HepG2 (cell line): ENCODE results near the gene KAT7. TPM values are rescaled to one million over a fixed set of nuclear protein-coding genes. Genes with fewer than 3 reads are reported as not detected.

Experiments used
- ATAC-seq: fragments of 200-7000 bp; cut with Tn5 transposase; 3 replicates; pipeline ENCODE4 v1.9.1; 2020; ENCODE audit warnings: mild to moderate bottlenecking, moderate library complexity
- BruUV-seq: library from RNA; stranded (reverse); fragments of 400-500 nt; replicated peaks from 2 replicates; lab custom pipeline; 2021; lab: Mats Ljungman, UMichigan
- CTCF ChIA-PET: fragments of 300-600 bp; formaldehyde crosslinking; extraction: SDS; loops from one replicate; lab custom pipeline; 2021; ENCODE audit warnings: low total read pairs, inconsistent platforms, low intra/inter-chr PET ratio; lab: Yijun Ruan, JAX
- POLR2A ChIA-PET: fragments of 350-600 bp; sonication (Branson Sonifier 250); formaldehyde crosslinking; loops from one replicate; lab custom pipeline; 2020; ENCODE audit warnings: antibody characterized with exemption, inconsistent platforms; lab: Yijun Ruan, JAX
- DNase-seq: peaks from one replicate; pipeline ENCODE4 v3.0.0-alpha.2; 2015; ENCODE audit warnings: low spot score
- FAIRE-seq: peaks from 3 replicates; lab custom pipeline; 2011; peaks lifted over from hg19 to GRCh38; lab: Jason Lieb, UNC
- H2AFZ ChIP-seq: one replicate; pipeline ENCODE4 v1.6.1; 2011; ENCODE audit warnings: low read length, inconsistent platforms
- H3K27ac ChIP-seq: fragments of 300-600 bp; 3 replicates; pipeline ENCODE4 v1.8.0; 2011; ENCODE audit warnings: mixed run types, mild to moderate bottlenecking, mixed read lengths, low read length, inconsistent platforms; ENCODE audit not compliant: insufficient read depth; ENCODE audit errors: extremely low read length
- H3K27me3 ChIP-seq, 2 experiments: fragments of 200-600 bp in 1 of 2; 2 replicates in 1 of 2; 3 replicates in 1 of 2; pipeline versions ENCODE4 v1.6.0 to v1.8.0; 2011; ENCODE audit warnings: low read length in 2 of 2, mild to moderate bottlenecking in 2 of 2, moderate library complexity in 2 of 2, inconsistent platforms in 1 of 2; ENCODE audit not compliant: insufficient read depth in 2 of 2, control insufficient read depth in 1 of 2
- H3K36me3 ChIP-seq, 2 experiments: fragments of 200-600 bp in 1 of 2; replicated peaks in 1 of 2; 2 replicates in 1 of 2; 3 replicates in 1 of 2; pipeline versions ENCODE4 v1.5.1 to v1.8.0; 2011; ENCODE audit warnings: low read length in 2 of 2, inconsistent platforms in 1 of 2; ENCODE audit not compliant: insufficient read depth in 2 of 2, control insufficient read depth in 1 of 2
- H3K4me1 ChIP-seq: 2 replicates; pipeline ENCODE4 v1.5.1; 2012; ENCODE audit warnings: low read length, inconsistent platforms; ENCODE audit not compliant: insufficient read depth
- H3K4me2 ChIP-seq: 2 replicates; pipeline ENCODE4 v1.6.0; 2011; ENCODE audit warnings: low read depth, low read length, inconsistent platforms
- H3K4me3 ChIP-seq, 3 experiments: fragments of 200-600 bp in 1 of 3; sonication (generic), shearing (Covaris generic) in 1 of 3; replicated peaks in 1 of 3; 2 replicates each; pipeline ENCODE4 v1.5.1; 2011 to 2016; ENCODE audit warnings: low read length in 3 of 3, inconsistent platforms in 2 of 3, low read depth in 2 of 3, mild to moderate bottlenecking in 2 of 3, control low read depth in 1 of 3, mixed read lengths in 1 of 3; ENCODE audit not compliant: insufficient read depth in 1 of 3
- H3K79me2 ChIP-seq: one replicate; pipeline ENCODE4 v1.6.1; 2011; ENCODE audit warnings: low read length, inconsistent platforms; ENCODE audit not compliant: insufficient read depth
- H3K9ac ChIP-seq: 2 replicates; pipeline ENCODE4 v1.6.0; 2011; ENCODE audit warnings: mild to moderate bottlenecking, low read depth, low read length, inconsistent platforms; ENCODE audit not compliant: insufficient read depth
- H3K9me3 ChIP-seq: 2 replicates; pipeline ENCODE4 v1.5.1; 2012; ENCODE audit warnings: mild to moderate bottlenecking, low read length
- H4K20me1 ChIP-seq: 2 replicates; pipeline ENCODE4 v1.6.0; 2011; ENCODE audit warnings: inconsistent platforms, mild to moderate bottlenecking, low read length, moderate library complexity; ENCODE audit not compliant: insufficient read depth
- ATRX ChIP-seq: sonication (generic); formaldehyde crosslinking; IDR thresholded peaks from 2 replicates; pipeline ENCODE4 v1.4.0; 2020; ENCODE audit warnings: missing genetic modification reagents, borderline replicate concordance
- BRF2 ChIP-seq: sonication (generic); formaldehyde crosslinking; IDR thresholded peaks from 2 replicates; pipeline ENCODE4 v1.8.1; 2022; ENCODE audit warnings: mild to moderate bottlenecking, missing genetic modification reagents
- POLR2AphosphoS2 ChIP-seq: IDR thresholded peaks from 2 replicates; pipeline ENCODE4 v1.6.1; 2011; ENCODE audit warnings: low read depth, low read length, improper control_type of control experiment
- WGBS: methylation state at CpG from one replicate; pipeline ENCODE4 v1.1.6; 2017; ENCODE audit warnings: low lambda C conversion rate; 5-methylcytosine and 5-hydroxymethylcytosine counted together
- in situ Hi-C: cut with HindIII; loops from 2 replicates; pipeline ENCODE4 v1.10.0; 2017; ENCODE audit warnings: low pct_unique_long_range_greater_than_20kb; ENCODE audit not compliant: extremely low pct_ligation_motif_present
- intact Hi-C: fragments of 100-400 bp; cut with micrococcal nuclease; formaldehyde crosslinking; loops from one replicate; pipeline ENCODE4 v1.10.0; 2022; ENCODE audit not compliant: unreplicated experiment
- polyA plus RNA-seq, 8 experiments: library from polyadenylated mRNA; depleted of rRNA in 3 of 8; stranded (reverse) in 7 of 8; unstranded in 1 of 8; fragments of >200 nt; fragmentation: Illumina TruSeq in 4 of 8; extraction: Trizol in 4 of 8; gene quantifications; 2 replicates each; pipeline versions ENCODE4 v1.2.1 to v1.2.3, GENCODE V29; 2011 to 2016; ENCODE audit warnings: low read depth in 4 of 8, missing spikeins in 1 of 8, mixed read lengths in 1 of 8; ENCODE audit not compliant: insufficient read depth in 1 of 8
- total RNA-seq, 5 experiments: library from RNA; depleted of rRNA; stranded (reverse); fragments of >200 nt; fragmentation: Illumina TruSeq; extraction: Trizol; gene quantifications; 2 replicates each; pipeline ENCODE4 v1.2.3, GENCODE V29; 2016; ENCODE audit warnings: low read depth in 1 of 5
- TF ChIP-seq, protein P1 (sequence below): sonication (generic); formaldehyde crosslinking; IDR thresholded peaks from 2 replicates; pipeline ENCODE4 v1.5.0; 2020; ENCODE audit warnings: mild to moderate bottlenecking, missing genetic modification reagents, borderline replicate concordance

The KAT7 gene
- total and polyA plus RNA-seq, 2 of the 13 experiments (the other 11 are each of a cell fraction or from before 2014, with no cell fraction given), result 21.2 to 39.2 TPM

DNA sequence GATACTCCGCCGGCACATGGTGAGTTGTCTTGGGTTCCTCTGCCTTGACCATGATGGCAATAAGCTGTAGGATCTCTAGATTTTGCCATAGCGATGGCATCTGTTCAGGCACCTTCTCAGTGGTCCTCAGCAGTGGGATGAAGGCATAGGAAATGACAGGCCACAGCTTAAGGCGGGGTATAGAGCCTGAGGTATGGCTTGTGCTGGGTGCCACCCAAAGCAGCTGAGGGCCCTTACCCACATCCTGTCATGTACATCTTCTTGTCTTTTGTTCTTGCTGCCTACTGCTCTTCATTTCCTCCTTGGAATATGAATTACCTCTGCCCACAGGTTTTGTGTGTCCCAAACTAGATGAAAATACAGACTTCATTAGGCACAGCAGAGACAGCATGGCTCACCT lies 29.5 kb downstream of the KAT7 start:
- POLR2A ChIA-PET, result no interaction called here
- in situ Hi-C loops, result no loop called here
- WGBS, result 100% methylated on average over 4 of the region's 4 CpGs

More for the DNA sequence above, 29.5 kb downstream of the KAT7 start:
- no peaks in the 10 kb centered on the region for H3K79me2 ChIP-seq
- TF ChIP-seq BRF2 (CRISPR knock-in tag) (no peak), POLR2AphosphoS2 (no peak), ATRX (CRISPR knock-in tag) (no peak)
- TF ChIP-seq, protein P1, sequence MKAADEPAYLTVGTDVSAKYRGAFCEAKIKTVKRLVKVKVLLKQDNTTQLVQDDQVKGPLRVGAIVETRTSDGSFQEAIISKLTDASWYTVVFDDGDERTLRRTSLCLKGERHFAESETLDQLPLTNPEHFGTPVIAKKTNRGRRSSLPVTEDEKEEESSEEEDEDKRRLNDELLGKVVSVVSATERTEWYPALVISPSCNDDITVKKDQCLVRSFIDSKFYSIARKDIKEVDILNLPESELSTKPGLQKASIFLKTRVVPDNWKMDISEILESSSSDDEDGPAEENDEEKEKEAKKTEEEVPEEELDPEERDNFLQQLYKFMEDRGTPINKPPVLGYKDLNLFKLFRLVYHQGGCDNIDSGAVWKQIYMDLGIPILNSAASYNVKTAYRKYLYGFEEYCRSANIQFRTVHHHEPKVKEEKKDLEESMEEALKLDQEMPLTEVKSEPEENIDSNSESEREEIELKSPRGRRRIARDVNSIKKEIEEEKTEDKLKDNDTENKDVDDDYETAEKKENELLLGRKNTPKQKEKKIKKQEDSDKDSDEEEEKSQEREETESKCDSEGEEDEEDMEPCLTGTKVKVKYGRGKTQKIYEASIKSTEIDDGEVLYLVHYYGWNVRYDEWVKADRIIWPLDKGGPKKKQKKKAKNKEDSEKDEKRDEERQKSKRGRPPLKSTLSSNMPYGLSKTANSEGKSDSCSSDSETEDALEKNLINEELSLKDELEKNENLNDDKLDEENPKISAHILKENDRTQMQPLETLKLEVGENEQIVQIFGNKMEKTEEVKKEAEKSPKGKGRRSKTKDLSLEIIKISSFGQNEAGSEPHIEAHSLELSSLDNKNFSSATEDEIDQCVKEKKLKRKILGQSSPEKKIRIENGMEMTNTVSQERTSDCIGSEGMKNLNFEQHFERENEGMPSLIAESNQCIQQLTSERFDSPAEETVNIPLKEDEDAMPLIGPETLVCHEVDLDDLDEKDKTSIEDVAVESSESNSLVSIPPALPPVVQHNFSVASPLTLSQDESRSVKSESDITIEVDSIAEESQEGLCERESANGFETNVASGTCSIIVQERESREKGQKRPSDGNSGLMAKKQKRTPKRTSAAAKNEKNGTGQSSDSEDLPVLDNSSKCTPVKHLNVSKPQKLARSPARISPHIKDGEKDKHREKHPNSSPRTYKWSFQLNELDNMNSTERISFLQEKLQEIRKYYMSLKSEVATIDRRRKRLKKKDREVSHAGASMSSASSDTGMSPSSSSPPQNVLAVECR (CRISPR knock-in tag), result no peak
- intact Hi-C loops, result no loop called here
- H2AFZ ChIP-seq, result no peak overlapping the region
- no peak overlapping the region for H3K27ac ChIP-seq
- no peak for FAIRE-seq
- H4K20me1 ChIP-seq, result no peaks in the 10 kb centered on the region
- no peak overlapping the region for H3K4me2 ChIP-seq
- no peak overlapping the region for H3K9ac ChIP-seq
- BruUV-seq, result no TSS peak
- DNase-seq, result no peak
- no peaks in the 10 kb centered on the region for H3K27me3 ChIP-seq
- no peak for ATAC-seq
- CTCF ChIA-PET, result no interaction called here
- peaks cover 45 to 89% of the 10 kb centered on the region in 2 experiments for H3K36me3 ChIP-seq
- no peak overlapping the region for H3K4me3 ChIP-seq
- no peaks in the 10 kb centered on the region for H3K4me1 ChIP-seq
- no peaks in the 10 kb centered on the region for H3K9me3 ChIP-seq
